Mucosa of stomach (tissue), 1 donor: ENCODE measurements around the gene PCDH10.

Experiments used
- H3K27me3 ChIP-seq: one replicate; pipeline ENCODE4 v1.7.0; 2013; ENCODE audit warnings: mild to moderate bottlenecking, low read length; ENCODE audit not compliant: control insufficient read depth, insufficient read depth
- H3K36me3 ChIP-seq: one replicate; pipeline ENCODE4 v1.7.0; 2013; ENCODE audit warnings: low read length; ENCODE audit not compliant: control insufficient read depth, insufficient read depth
- H3K4me1 ChIP-seq: one replicate; pipeline ENCODE4 v1.7.0; 2013; ENCODE audit warnings: mild to moderate bottlenecking, low read length; ENCODE audit not compliant: control insufficient read depth, insufficient read depth
- H3K4me3 ChIP-seq: one replicate; pipeline ENCODE4 v1.7.0; 2013; ENCODE audit warnings: low read length
- H3K9ac ChIP-seq: one replicate; pipeline ENCODE4 v1.7.0; 2013; ENCODE audit warnings: mild to moderate bottlenecking, low read length, moderate library complexity
- H3K9me3 ChIP-seq: one replicate; pipeline ENCODE4 v1.7.0; 2013; ENCODE audit warnings: mild to moderate bottlenecking, low read length, moderate library complexity; ENCODE audit not compliant: control insufficient read depth
- donor health status: Pancreatic carcinoma.

Gene PCDH10

GRCh38 chr4:133148690-133149363 is at the start of gene PCDH10:
Gene PCDH10, plus strand, starts transcription at chr4:133149294. Its CDS starts 847 bp downstream, at chr4:133150141.
- no peaks in the 10 kb centered on the region for H3K9me3 ChIP-seq
- peaks cover 21% of the 10 kb centered on the region for H3K4me1 ChIP-seq
- H3K36me3 ChIP-seq: no peaks in the 10 kb centered on the region
- no peak within 1 kb of the TSS for H3K9ac ChIP-seq
- H3K27me3 ChIP-seq: peaks cover 79% of the 10 kb centered on the region
- H3K4me3 ChIP-seq: no peak within 1 kb of the TSS

- H3K4me3 ChIP-seq: no peak overlapping the region
- no peak overlapping the region for H3K9ac ChIP-seq
- no peaks in the 10 kb centered on the region for H3K4me1 ChIP-seq
- no peaks in the 10 kb centered on the region for H3K9me3 ChIP-seq
- no peaks in the 10 kb centered on the region for H3K27me3 ChIP-seq
- H3K36me3 ChIP-seq: no peaks in the 10 kb centered on the region
Observed at GRCh38 chr4:133102043-133102442, 47.1 kb upstream of the PCDH10 start.

- no peaks in the 10 kb centered on the region for H3K27me3 ChIP-seq
- no peak overlapping the region for H3K9ac ChIP-seq
- no peaks in the 10 kb centered on the region for H3K36me3 ChIP-seq
- H3K4me3 ChIP-seq: no peak overlapping the region
- no peaks in the 10 kb centered on the region for H3K4me1 ChIP-seq
- H3K9me3 ChIP-seq: no peaks in the 10 kb centered on the region
Observed at GRCh38 chr4:133102612-133103409, 46.3 kb upstream of the PCDH10 start.

GRCh38 chr4:133112641-133113040 is 36.5 kb upstream of the PCDH10 start:
- Histone ChIP-seq H3K9ac (no peak overlapping the region), H3K4me3 (no peak overlapping the region), H3K36me3 (no peaks in the 10 kb centered on the region), H3K27me3 (no peaks in the 10 kb centered on the region), H3K4me1 (no peaks in the 10 kb centered on the region), H3K9me3 (no peaks in the 10 kb centered on the region)

GRCh38 chr4:133124746-133125145 is 24.3 kb upstream of the PCDH10 start:
- H3K36me3 ChIP-seq: no peaks in the 10 kb centered on the region
- no peaks in the 10 kb centered on the region for H3K27me3 ChIP-seq
- no peak overlapping the region for H3K9ac ChIP-seq
- no peak overlapping the region for H3K4me3 ChIP-seq
- no peaks in the 10 kb centered on the region for H3K9me3 ChIP-seq
- H3K4me1 ChIP-seq: no peaks in the 10 kb centered on the region

GRCh38 chr4:133127500-133127899 is 21.6 kb upstream of the PCDH10 start:
- no peak overlapping the region for H3K9ac ChIP-seq
- H3K4me3 ChIP-seq: no peak overlapping the region
- no peaks in the 10 kb centered on the region for H3K27me3 ChIP-seq
- H3K9me3 ChIP-seq: no peaks in the 10 kb centered on the region
- H3K36me3 ChIP-seq: no peaks in the 10 kb centered on the region
- no peaks in the 10 kb centered on the region for H3K4me1 ChIP-seq

GRCh38 chr4:133129237-133129636 is 19.9 kb upstream of the PCDH10 start:
- H3K9me3 ChIP-seq: no peaks in the 10 kb centered on the region
- H3K27me3 ChIP-seq: no peaks in the 10 kb centered on the region
- H3K4me3 ChIP-seq: no peak overlapping the region
- H3K4me1 ChIP-seq: no peaks in the 10 kb centered on the region
- no peak overlapping the region for H3K9ac ChIP-seq
- H3K36me3 ChIP-seq: no peaks in the 10 kb centered on the region

GRCh38 chr4:133130171-133130570 is 18.9 kb upstream of the PCDH10 start:
- Histone ChIP-seq H3K36me3 (no peaks in the 10 kb centered on the region), H3K9me3 (no peaks in the 10 kb centered on the region), H3K9ac (no peak overlapping the region), H3K4me1 (no peaks in the 10 kb centered on the region), H3K4me3 (no peak overlapping the region), H3K27me3 (no peaks in the 10 kb centered on the region)

- no peak overlapping the region for H3K9ac ChIP-seq
Observed at GRCh38 chr4:133131829-133132460, 17.1 kb upstream of the PCDH10 start.

GRCh38 chr4:133136833-133137232 is 12.3 kb upstream of the PCDH10 start:
- Histone ChIP-seq H3K4me3 (no peak overlapping the region), H3K9ac (no peak overlapping the region), H3K4me1 (no peaks in the 10 kb centered on the region), H3K27me3 (no peaks in the 10 kb centered on the region), H3K9me3 (no peaks in the 10 kb centered on the region), H3K36me3 (no peaks in the 10 kb centered on the region)

More at GRCh38 chr4:133131829-133132460, 17.1 kb upstream of the PCDH10 start:
- Histone ChIP-seq H3K9me3 (no peaks in the 10 kb centered on the region), H3K4me3 (no peak overlapping the region), H3K36me3 (no peaks in the 10 kb centered on the region), H3K27me3 (no peaks in the 10 kb centered on the region), H3K4me1 (no peaks in the 10 kb centered on the region)

GRCh38 chr4:133137571-133137970 is 11.5 kb upstream of the PCDH10 start:
- Histone ChIP-seq H3K4me1 (no peaks in the 10 kb centered on the region), H3K9ac (no peak overlapping the region), H3K4me3 (no peak overlapping the region), H3K9me3 (no peaks in the 10 kb centered on the region), H3K27me3 (no peaks in the 10 kb centered on the region), H3K36me3 (no peaks in the 10 kb centered on the region)

GRCh38 chr4:133143775-133144430 is 5.2 kb upstream of the PCDH10 start:
- Histone ChIP-seq H3K9me3 (no peaks in the 10 kb centered on the region), H3K36me3 (no peaks in the 10 kb centered on the region), H3K4me3 (no peak overlapping the region), H3K27me3 (peaks cover 30% of the 10 kb centered on the region), H3K4me1 (peaks cover 9% of the 10 kb centered on the region), H3K9ac (no peak overlapping the region)
